ENCODE data around the gene SV2A.
A peak's percentile ranks its signal among the peaks of the same experiment; 100 is the strongest.
"Not testable (repeated sequence)": the region's sequence is repeated elsewhere in the genome, so short reads cannot be mapped to it uniquely, and the experiment has no call there.

SV2A gene

DNA sequence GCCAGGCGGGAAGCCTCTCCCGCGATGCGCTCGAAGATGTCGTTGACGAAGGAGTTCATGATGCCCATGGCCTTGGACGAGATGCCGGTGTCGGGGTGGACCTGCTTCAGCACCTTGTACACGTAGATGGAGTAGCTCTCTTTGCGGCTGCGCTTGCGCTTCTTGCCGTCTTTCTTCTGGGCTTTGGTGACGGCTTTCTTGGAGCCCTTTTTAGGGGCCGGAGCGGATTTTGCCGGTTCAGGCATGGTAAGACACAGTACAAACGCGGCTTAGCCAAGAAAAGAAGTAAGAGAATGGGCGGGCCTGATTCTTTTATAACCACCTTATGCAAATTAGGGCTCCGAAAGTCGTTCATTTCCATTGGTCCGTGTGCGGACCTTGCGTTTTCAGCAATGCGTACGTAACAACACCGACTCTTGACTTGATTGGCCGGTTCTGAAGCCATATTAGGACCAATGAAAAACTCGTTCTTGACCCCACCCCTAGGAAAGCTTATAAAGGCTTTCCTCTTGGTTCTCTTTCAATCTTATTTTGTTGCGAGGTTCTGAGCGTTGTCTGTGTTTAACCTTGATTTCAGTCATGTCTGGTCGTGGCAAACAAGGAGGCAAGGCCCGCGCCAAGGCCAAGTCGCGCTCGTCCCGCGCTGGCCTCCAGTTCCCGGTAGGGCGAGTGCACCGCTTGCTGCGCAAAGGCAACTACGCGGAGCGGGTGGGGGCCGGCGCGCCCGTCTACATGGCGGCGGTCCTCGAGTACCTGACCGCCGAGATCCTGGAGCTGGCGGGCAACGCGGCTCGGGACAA is 31.0 kb downstream of the SV2A start:
- DNase-seq (ENCODE audit: low spot score) = peak; percentile 100

DNA sequence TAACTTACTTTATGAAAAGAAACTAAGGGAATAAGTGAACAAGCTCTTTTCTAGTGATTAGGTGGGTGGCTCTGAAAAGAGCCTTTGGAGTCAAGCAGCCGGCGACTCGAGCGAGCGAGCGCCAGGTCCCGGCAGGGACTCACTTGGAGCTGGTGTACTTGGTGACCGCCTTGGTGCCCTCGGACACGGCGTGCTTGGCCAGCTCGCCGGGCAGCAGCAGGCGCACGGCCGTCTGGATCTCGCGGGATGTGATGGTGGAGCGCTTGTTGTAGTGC is 31.6 kb downstream of the SV2A start:
- not testable (repeated sequence) for DNase-seq (ENCODE audit: low spot score)

- peak; percentile 94 for DNase-seq (ENCODE audit: low spot score)
Observed at GRCh38 chr1:149885339-149886120, 32.1 kb downstream of the SV2A start.

DNA sequence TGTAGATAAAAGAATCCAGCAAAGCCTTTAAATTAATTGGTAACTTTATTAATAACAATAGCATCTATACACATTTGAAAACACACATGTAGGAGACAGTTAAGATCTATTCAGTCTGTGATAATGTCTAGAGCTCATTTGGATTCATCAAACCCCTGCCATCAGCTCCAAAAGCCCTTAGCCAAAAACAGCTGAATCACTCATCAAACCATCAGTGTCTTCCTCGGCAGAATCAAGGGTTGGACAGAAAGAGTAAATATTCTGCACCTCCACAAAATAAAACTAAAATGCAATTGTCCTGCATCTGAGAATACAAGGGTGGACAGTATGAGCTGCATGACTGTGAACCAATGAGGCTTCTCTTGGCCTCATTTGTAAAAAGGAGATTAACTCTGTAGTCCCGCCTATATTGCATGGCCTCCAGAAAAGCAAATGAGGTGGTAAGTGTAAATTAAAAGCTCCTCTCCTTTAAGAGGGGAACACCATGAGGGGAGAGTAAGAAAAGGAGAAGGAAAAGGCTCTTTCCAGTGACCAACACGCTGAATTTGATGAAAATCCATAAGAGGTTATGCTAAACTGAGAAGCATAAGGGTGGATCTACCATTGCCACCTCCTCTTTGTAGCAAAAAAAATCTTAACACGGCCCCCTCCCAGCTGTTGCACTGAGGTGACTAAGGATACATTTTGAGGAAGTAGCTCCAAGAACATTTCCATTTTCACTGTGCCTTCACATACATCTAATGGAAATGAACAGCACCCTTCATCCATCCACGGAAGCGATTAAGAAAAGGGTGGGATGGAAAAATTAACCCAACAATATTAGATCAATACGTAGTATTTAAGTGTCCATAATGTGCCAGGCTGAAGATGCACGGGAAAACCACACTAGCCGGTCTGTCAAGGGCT is 33.0 kb downstream of the SV2A start:
- DNase-seq (ENCODE audit: low spot score) = peak; percentile 66

GRCh38 chr1:149883598-149884247 is 33.9 kb downstream of the SV2A start:
- no peak for DNase-seq (ENCODE audit: low spot score)

GRCh38 chr1:149881876-149882275 is 35.8 kb downstream of the SV2A start:
- no peak for DNase-seq (ENCODE audit: low spot score)

DNA sequence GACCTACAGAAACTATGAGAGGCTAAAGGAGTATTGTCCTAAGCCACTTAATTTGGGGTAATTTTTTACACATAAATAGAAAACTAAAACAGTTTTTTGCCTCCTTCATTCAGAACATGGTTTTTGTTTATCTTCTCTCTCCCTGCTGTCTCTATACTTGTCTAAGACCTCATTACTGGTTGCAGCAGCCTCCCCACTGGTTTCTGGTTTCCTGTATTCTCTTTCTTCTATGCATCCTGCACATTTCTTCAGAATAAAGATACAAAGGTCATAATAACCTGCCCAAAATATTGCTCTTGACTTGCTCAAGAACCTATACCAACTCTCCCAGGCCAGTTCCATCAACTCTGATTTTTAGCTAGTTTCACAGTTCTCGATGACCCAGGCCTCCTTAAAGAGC is 38.1 kb downstream of the SV2A start:
- DNase-seq (ENCODE audit: low spot score) = no peak

DNA sequence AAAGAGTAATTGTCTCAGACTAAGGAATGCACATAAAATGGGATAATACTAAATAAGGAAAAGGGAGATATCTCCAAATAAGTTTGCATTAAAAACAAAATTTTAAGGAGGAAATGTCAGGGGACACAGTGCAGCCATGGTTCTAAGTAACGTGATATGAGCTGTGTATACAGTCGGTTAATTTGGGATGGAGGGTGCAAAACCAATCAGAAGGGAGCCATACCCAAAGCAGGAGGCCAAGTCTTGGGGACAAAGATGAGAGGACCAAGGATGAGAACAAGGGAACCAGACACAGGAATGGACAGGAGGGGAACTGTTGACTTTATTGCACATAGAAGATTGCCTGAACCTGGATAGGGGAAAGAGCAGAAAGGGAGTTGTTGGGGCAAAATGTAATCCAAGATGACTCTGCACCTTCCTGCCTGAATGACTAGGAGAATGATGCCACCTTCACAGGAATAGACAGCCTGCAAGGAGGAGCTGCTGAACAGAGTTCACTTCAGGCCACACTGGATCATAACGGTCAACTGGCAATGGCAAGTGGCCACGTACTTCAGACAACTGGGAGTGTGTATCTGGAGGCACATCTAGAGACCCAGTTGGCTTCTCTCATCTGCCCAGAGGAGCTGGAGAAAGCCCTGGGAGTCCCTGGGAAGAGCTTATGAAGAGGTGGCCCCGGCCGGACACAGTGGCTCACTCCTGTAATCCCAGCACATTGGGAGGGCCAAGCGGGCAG is 40.3 kb downstream of the SV2A start:
- no peak for DNase-seq (ENCODE audit: low spot score)

GRCh38 chr1:149873060-149873459 is 44.6 kb downstream of the SV2A start:
- DNase-seq (ENCODE audit: low spot score) = not testable (repeated sequence)

DNA sequence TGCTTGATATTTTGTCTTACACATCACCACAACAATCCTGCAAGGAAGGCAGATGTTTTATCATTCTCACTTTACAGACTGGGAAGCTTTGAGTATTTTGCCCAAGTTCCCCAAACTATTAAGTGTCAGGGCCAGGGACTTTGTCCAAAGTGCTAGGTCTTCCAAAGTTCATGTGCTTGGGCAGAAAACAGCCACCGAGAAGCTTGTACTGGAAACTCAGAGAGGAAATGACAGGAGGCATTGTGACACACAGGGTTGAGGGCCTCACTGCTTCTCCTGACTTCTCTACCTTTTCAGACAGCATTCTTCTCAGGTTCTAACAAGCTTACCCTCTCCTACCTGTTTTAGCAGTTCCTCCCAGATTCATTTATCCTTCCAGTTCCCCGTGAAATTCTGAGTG is 50.8 kb downstream of the SV2A start:
- DNase-seq (ENCODE audit: low spot score) = not testable (repeated sequence)

DNA sequence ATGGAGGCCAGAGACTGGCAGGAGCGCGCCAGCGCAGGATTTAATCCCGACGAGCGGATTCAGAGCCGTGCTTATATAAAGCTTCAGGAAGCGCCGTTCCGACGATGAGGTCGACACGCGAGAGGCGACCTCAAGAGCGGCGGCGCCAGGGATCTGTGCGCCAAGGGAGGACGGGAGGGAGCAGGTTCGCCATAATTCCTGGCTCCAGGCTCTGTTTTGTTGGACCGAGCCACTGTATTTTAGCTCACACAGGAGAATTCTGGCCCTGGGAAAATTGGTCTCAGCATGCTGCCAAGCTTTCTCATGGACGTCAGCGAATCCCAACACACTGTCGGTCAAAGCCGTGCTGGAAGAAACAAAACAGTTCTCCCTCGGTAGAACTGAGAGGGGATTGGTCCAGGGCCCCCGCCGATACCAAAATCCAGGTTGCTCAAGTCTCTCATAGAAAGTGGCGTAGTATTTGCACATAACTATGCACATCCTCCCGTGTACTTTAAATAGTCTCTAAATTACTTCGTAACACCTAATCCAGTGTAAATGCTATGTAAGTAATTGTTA is 56.1 kb downstream of the SV2A start:
- DNase-seq (ENCODE audit: low spot score) = not testable (repeated sequence)

DNA sequence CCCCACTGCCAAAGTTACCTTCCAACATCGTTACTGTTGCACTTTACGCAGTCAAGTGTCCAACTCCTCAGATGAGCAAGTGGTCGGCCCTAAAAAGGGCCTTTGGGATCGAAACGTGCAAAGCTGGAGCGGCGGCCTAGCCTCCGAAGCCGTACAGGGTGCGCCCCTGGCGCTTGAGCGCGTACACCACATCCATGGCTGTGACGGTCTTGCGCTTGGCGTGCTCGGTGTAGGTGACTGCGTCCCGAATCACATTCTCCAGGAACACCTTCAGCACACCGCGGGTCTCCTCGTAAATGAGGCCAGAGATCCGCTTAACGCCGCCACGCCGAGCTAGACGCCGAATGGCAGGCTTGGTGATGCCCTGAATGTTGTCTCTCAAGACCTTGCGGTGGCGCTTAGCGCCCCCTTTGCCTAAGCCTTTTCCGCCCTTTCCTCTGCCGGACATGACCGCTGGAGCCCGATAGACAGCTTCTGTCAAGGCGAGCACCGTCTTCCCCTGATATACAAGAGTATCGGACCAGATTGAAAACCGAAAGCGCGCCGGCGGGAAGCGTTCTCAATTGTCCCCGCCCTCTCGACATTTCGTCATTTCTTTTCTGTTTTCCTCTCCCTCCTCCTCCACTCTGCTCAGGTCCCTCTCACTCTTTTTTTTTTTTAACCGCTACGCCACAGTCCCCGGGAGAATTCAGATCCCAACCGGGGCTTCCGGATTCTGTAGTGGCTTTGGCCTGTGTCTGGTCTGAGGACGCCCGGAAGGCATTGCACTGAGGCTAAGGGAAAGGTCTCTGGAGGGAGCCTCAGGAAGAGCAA is 56.8 kb downstream of the SV2A start:
- DNase-seq (ENCODE audit: low spot score) = not testable (repeated sequence)

- DNase-seq (ENCODE audit: low spot score) = not testable (repeated sequence)
Observed at GRCh38 chr1:149860271-149860670, 57.4 kb downstream of the SV2A start.
